Subcutaneous adipose tissue (tissue), 4 donors: ENCODE data around the gene MRPL53. TPM values are rescaled to one million over a fixed set of nuclear protein-coding genes. Genes with fewer than 3 reads are reported as not detected.

Experiments used
- total RNA-seq, 4 donors: library from RNA; depleted of rRNA; stranded (reverse); fragments of >200 nt; gene quantifications; one replicate each; pipeline ENCODE4 v1.1.0, GENCODE V29; 2016
- TF ChIP-seq, protein P1 (sequence below): fragments of 450-650 bp; IDR thresholded peaks from one replicate; pipeline ENCODE4 v1.5.1; 2016; ENCODE audit warnings: low read depth, mild to moderate bottlenecking, control low read depth, antibody characterized with exemption, moderate library complexity

The MRPL53 gene
- total RNA-seq, 4 donors from 2014 or later, result 31.3 to 41.8 (median 33.5) TPM

- TF ChIP-seq, protein P1, sequence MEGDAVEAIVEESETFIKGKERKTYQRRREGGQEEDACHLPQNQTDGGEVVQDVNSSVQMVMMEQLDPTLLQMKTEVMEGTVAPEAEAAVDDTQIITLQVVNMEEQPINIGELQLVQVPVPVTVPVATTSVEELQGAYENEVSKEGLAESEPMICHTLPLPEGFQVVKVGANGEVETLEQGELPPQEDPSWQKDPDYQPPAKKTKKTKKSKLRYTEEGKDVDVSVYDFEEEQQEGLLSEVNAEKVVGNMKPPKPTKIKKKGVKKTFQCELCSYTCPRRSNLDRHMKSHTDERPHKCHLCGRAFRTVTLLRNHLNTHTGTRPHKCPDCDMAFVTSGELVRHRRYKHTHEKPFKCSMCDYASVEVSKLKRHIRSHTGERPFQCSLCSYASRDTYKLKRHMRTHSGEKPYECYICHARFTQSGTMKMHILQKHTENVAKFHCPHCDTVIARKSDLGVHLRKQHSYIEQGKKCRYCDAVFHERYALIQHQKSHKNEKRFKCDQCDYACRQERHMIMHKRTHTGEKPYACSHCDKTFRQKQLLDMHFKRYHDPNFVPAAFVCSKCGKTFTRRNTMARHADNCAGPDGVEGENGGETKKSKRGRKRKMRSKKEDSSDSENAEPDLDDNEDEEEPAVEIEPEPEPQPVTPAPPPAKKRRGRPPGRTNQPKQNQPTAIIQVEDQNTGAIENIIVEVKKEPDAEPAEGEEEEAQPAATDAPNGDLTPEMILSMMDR, result no peak
Observed at GRCh38 chr2:74481961-74482800, 9.7 kb upstream of the MRPL53 start.

- TF ChIP-seq, protein P1, result no peak
Observed at GRCh38 chr2:74481431-74481830, 9.0 kb upstream of the MRPL53 start.

DNA sequence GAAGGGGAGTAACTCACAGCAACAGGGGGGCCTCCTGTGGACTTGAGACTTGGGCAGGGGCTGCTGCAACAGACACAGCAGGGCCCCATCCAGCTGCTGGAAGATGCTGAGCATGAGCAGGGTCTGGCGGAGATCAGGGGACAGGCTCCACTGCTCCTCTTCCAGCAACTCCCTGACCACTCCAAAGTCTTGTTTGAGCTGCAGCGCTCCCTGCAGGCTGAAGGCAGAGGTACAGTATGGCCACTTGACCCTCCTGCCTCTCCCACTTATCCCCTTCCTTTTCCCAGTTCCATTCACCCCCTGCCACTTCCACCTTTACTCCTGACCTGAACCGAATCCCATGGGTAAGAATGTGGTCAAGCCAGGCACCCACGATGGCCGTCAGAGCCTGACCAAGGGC lies 2.4 kb upstream of the MRPL53 start:
- TF ChIP-seq, protein P1, result no peak

DNA sequence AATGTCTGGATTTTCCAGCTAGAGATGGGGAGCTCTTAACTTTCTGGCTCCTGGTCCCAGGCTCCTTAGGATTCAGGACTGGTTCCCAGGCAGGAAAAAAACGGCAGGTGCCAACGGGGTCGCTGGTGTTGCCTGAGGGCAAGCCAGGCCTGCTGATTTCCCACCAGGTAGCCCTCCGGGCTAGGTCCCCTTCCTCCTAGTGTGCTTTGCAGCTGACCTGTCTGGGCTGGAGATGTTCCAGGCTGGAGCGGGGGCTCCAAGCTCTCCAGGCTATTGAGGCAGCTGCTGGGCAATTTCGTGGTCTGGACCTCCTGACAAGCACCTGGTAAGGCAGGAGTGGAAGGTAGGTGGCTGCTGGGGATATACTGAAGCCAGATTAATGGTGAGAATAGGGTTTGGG lies 2.0 kb upstream of the MRPL53 start:
- TF ChIP-seq, protein P1, result no peak

- TF ChIP-seq, protein P1, result no peak
Observed at GRCh38 chr2:74472945-74473258, 422 bp upstream of the MRPL53 start.

DNA sequence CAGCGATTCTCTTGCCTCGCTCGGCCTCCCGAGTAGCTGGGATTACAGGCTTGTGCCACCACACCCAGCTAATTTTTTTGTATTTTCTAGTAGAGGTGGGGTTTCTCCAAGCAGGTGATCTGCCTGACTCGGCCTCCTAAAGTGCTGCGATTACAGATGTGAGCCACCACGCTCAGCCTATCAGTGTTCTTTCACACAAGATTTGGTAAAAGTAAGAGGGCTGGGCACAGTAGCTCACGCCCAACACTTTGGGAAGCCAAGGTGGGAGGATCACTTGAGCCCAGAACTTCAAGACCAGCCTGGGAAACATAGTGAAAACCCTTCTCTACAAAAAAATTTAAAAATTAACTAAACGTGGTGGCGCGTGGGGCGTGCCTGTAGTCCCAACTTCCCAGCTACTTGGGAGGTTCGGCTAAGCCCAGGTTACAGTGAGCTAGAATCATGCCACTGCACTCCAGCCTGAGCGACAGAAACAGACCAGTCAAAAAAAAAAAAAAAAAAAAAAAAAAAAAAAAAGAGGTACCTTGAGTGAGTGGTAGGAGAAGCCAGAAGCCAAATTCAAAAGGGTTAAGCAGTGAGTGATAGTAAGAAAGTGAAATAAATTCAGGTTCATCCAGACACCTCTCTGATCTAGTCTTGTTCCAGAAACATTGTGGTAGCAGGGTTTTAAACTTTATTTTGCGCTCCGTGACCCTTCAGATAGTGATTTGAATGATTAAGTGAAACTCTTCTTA lies 981 bp downstream of the MRPL53 start:
- TF ChIP-seq, protein P1, result no peak

DNA sequence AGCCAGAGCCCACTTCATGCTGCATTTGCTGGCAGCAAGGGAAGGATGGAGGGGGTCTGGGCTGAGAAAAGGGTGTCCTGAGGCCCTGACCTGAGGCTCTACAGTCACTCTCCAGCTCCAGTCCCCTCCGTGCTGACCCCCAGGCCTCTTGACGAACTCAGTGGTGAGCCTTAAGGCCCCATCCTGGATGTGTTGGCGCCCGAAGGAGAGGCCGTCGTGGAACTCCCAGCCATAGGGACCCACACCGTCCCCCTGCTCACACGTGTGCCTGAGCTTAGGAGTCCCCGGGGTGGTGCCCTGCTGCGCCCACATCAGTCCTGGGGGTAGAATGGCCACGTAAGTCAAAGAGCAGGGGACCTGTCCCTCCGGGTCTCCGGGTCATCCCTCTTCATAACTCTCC lies 8.1 kb downstream of the MRPL53 start:
- TF ChIP-seq, protein P1, result no peak
